Colonic mucosa (tissue), 4 donors: ENCODE measurements around the gene CLDN3. TPM values are rescaled to one million over a fixed set of nuclear protein-coding genes. Genes with fewer than 3 reads are reported as not detected.
A peak's percentile ranks its signal among the peaks of the same experiment; 100 is the strongest.

Experiments
- DNase-seq: peaks from one replicate; pipeline ENCODE4 v3.0.0-alpha.2; 2020
- H3K27ac ChIP-seq: fragments of 200-600 bp; one replicate; pipeline ENCODE4 v1.8.0; 2021
- H3K27me3 ChIP-seq: fragments of 200-600 bp; one replicate; pipeline ENCODE4 v1.8.0; 2021
- H3K36me3 ChIP-seq: fragments of 200-600 bp; one replicate; pipeline ENCODE4 v1.8.0; 2021
- H3K4me1 ChIP-seq: fragments of 200-600 bp; one replicate; pipeline ENCODE4 v1.8.0; 2021; ENCODE audit warnings: mild to moderate bottlenecking
- H3K4me3 ChIP-seq: fragments of 200-600 bp; one replicate; pipeline ENCODE4 v1.8.0; 2021
- H3K9ac ChIP-seq, 2 donors: one replicate each; pipeline ENCODE4 v1.7.0; 2013; ENCODE audit warnings: control low read depth in 2 of 2, low read depth in 2 of 2, low read length in 2 of 2
- H3K9me3 ChIP-seq: fragments of 200-600 bp; one replicate; pipeline ENCODE4 v1.8.0; 2021
- intact Hi-C: fragments of 100-400 bp; cut with DNase I; formaldehyde crosslinking; loops from one replicate; pipeline ENCODE4 v1.14.1; 2022
- total RNA-seq, 2 donors: library from RNA; stranded (reverse); fragmentation: NEBNext Ultra II Directional in 1 of 2; extraction: Animal tissue kit (Norgen Biotek cat#: 25700) in 1 of 2; gene quantifications; one replicate each; pipeline ENCODE4 v1.2.1, GENCODE V29; 2021
- TF ChIP-seq, protein P1 (sequence below): fragments of 200-600 bp; IDR thresholded peaks from one replicate; pipeline ENCODE4 v1.8.0; 2022; ENCODE audit warnings: antibody characterized with exemption, mild to moderate bottlenecking
- donor health status: healthy.
- donor health status: DM: no; HTN: no; CAD: no.
- donor health status: DM: no; HTN: no; CAD: no.

The CLDN3 gene
- total RNA-seq, 2 donors from 2014 or later: 599 to 634 TPM

GRCh38 chr7:73768641-73769480, 1.2 kb downstream of the CLDN3 start:
- Histone ChIP-seq H3K27me3 (peaks cover 6% of the 10 kb centered on the region), H3K9me3 (no peaks in the 10 kb centered on the region), H3K27ac (peak overlapping the region; percentile 72), H3K4me1 (no peaks in the 10 kb centered on the region), H3K9ac (peak overlapping the region; percentile 97 to 98), H3K36me3 (no peaks in the 10 kb centered on the region), H3K4me3 (peak overlapping the region; percentile 58)
- no peak for DNase-seq
- intact Hi-C loops: loop anchor here (2.0 kb wide), 1 partner anchor 62 kb away; the partner anchor contains the start of gene CLDN4
- TF ChIP-seq, protein P1, sequence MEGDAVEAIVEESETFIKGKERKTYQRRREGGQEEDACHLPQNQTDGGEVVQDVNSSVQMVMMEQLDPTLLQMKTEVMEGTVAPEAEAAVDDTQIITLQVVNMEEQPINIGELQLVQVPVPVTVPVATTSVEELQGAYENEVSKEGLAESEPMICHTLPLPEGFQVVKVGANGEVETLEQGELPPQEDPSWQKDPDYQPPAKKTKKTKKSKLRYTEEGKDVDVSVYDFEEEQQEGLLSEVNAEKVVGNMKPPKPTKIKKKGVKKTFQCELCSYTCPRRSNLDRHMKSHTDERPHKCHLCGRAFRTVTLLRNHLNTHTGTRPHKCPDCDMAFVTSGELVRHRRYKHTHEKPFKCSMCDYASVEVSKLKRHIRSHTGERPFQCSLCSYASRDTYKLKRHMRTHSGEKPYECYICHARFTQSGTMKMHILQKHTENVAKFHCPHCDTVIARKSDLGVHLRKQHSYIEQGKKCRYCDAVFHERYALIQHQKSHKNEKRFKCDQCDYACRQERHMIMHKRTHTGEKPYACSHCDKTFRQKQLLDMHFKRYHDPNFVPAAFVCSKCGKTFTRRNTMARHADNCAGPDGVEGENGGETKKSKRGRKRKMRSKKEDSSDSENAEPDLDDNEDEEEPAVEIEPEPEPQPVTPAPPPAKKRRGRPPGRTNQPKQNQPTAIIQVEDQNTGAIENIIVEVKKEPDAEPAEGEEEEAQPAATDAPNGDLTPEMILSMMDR: no peak

- H3K9me3 ChIP-seq: no peaks in the 10 kb centered on the region
- DNase-seq: no peak
- intact Hi-C loops: loop anchor here (2.0 kb wide), 1 partner anchor 28 kb away; the partner anchor contains the start of gene ABHD11
These were observed 3.4 kb downstream of the CLDN3 start for GRCh38 chr7:73766556-73767229.

DNA sequence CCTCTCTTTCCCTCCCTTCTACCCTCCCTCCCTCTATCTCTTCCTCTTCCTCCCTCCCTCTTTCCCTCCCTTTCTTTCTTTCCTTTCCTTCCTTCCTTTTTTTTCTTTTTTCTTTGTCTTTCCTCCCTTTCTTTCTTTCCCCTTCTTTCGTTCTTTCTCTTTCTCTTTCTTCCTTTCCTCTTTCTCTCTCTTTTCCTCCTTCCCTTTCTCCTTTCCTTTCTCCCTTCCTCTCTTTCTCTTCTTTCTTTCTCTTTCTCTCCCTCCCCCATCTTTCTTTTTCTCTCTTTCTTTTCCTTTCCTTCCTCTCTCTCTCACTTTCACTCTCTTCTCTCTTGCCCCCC, 7.4 kb downstream of the CLDN3 start:
- Histone ChIP-seq H3K27me3 (no peaks in the 10 kb centered on the region), H3K36me3 (no peaks in the 10 kb centered on the region), H3K9ac (no peak overlapping the region), H3K4me1 (no peaks in the 10 kb centered on the region), H3K27ac (no peak overlapping the region), H3K9me3 (no peaks in the 10 kb centered on the region), H3K4me3 (no peak overlapping the region)
- DNase-seq: no peak
- TF ChIP-seq, protein P1: no peak
- intact Hi-C loops: no loop called here

More at GRCh38 chr7:73766556-73767229, 3.4 kb downstream of the CLDN3 start:
- H3K4me3 ChIP-seq: no peak overlapping the region
- no peaks in the 10 kb centered on the region for H3K36me3 ChIP-seq
- H3K4me1 ChIP-seq: no peaks in the 10 kb centered on the region
- peak overlapping the region; percentile 72 for H3K27ac ChIP-seq
- TF ChIP-seq, protein P1: no peak
- peaks cover 6% of the 10 kb centered on the region for H3K27me3 ChIP-seq
- H3K9ac ChIP-seq: peak overlapping the region in 1 of 2 donors; percentile 70

- TF ChIP-seq, protein P1: no peak
- intact Hi-C loops: no loop called here
- DNase-seq: no peak
- no peak overlapping the region for H3K27ac ChIP-seq
- H3K9me3 ChIP-seq: no peaks in the 10 kb centered on the region
- no peaks in the 10 kb centered on the region for H3K36me3 ChIP-seq
- H3K27me3 ChIP-seq: no peaks in the 10 kb centered on the region
- H3K4me1 ChIP-seq: no peaks in the 10 kb centered on the region
- no peak overlapping the region for H3K4me3 ChIP-seq
- peak overlapping the region in 1 of 2 donors; percentile 55 for H3K9ac ChIP-seq
These were observed 8.0 kb downstream of the CLDN3 start for GRCh38 chr7:73761854-73762658.

GRCh38 chr7:73758581-73759138, 11.4 kb downstream of the CLDN3 start:
- peak overlapping the region; percentile 82 for H3K27ac ChIP-seq
- TF ChIP-seq, protein P1: no peak
- intact Hi-C loops: no loop called here
- no peaks in the 10 kb centered on the region for H3K36me3 ChIP-seq
- H3K9me3 ChIP-seq: no peaks in the 10 kb centered on the region
- DNase-seq: peak; percentile 84
- H3K4me3 ChIP-seq: no peak overlapping the region
- H3K4me1 ChIP-seq: no peaks in the 10 kb centered on the region
- H3K9ac ChIP-seq: peak overlapping the region in 1 of 2 donors; percentile 79
- H3K27me3 ChIP-seq: no peaks in the 10 kb centered on the region
